NCI-H524 treated with DMSO at 0.1 percent for 48 hours (cell line): Measurements from ENCODE around the gene CCDC167.

Experiments
- DNase-seq: peaks from one replicate; lab custom pipeline; 2025; lab: John Stamatoyannopoulos, UW

Gene CCDC167

GRCh38 chr6:37530297-37530696, 30.6 kb upstream of the CCDC167 start:
- DNase-seq: no peak

DNA sequence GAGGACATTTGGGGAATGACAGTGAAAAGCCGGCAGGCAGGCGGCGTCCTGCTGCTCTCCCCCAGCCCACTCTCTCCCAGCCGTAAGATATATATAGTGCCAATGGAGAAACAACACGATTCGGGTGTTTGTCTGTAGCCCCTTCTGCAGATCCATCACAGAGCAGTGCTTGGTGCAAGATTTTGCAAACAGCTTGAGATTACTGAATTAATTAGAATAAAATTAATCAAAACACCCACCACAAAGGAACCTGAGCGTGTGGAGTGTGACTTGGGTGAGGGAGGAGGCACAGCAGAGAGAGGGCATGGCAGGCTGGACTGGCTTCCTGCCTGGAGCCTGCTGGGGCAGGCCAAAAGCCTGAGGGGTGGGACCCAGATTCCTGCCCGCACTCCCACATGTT, 28.8 kb upstream of the CCDC167 start:
- no peak for DNase-seq

GRCh38 chr6:37525460-37526357, 26.0 kb upstream of the CCDC167 start:
- no peak for DNase-seq

DNA sequence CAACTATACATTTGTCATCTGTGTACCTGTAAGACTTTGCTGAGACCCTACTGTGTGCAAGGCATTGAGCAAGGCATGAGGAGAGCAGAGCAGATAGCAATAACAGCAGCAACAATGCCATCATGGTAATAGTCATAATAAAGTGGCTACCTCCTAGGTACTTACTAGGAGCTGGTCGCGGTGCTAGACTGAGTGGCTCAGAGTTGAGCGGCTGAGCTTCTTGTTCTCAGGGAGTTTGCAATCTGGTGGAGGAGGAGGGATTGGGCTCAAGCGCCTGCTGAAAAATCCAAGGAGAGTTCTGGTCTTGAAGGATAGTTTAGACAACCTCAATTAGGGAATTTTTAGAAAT, 25.3 kb upstream of the CCDC167 start:
- DNase-seq: no peak

DNA sequence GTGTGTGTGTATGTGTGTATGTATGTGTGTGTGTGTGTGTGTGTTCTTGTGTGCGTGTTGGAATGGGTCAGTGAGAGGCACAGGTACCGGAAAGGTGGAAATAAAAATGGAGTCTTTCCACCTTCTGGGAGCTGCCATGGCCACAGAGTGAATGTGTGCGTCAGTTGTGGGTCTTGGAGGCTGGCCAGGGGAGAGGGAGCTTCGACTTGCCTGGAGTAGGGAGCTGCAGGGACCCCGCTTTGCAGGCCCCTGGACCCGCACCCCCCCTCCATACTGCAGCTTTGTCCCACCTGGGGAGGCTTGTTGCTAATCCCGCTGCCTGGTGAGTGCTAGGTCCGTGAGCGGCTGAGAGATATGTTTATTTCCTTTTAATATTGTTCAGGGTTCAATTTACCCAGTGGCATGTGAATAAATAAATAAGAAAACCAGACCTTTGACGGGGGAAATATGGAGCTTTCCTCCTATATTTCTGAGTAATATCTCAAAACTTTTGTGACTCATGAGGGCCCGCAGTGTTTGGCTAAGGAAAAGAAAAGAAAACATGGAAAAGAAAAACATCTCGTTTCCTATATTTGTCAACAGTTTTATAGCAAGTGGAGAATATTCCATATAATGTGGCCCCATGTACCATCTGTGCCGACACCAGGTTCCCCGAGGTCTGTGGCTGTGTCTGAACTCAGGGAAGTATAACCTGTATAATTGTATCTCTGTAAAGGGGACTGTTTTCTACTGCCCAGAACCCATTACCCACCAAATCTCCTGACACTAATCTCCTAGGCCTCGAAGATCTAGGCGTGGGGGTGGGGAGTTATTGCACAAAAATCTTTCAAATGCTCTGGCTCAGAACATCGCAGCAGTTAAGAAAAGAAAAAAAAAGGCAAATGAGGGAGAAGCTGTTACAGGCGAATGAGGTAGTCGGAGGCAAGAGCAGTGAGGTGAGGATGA, 24.6 kb upstream of the CCDC167 start:
- DNase-seq: no peak

- no peak for DNase-seq
These were observed 23.7 kb upstream of the CCDC167 start for GRCh38 chr6:37523412-37523811.

DNA sequence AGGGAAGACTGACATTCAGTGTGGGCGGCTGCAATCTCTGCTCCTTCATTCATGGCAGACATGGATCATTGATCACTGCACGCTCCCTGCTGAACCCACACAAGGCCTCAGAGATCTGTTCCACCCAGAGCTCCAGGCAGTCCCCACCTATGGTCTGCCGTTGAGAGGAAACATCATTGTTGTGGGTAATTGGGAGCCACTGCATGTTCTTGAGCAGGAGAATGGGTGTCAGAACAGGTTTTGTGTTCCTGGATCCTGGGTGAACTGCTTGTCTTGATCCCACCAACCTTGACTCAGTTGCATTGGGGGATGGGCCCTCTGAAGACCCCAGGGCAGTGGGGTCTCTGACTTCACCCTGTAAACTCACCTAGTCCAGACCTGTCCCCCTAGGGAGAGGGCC, 23.1 kb upstream of the CCDC167 start:
- DNase-seq: no peak

GRCh38 chr6:37521674-37522073, 22.0 kb upstream of the CCDC167 start:
- no peak for DNase-seq

- DNase-seq: no peak
These were observed 21.2 kb upstream of the CCDC167 start for GRCh38 chr6:37520926-37521325.

GRCh38 chr6:37519461-37519860, 19.8 kb upstream of the CCDC167 start:
- DNase-seq: no peak

- no peak for DNase-seq
These were observed 18.4 kb upstream of the CCDC167 start for GRCh38 chr6:37518116-37518515.

GRCh38 chr6:37517411-37517812, 17.7 kb upstream of the CCDC167 start:
- peak; percentile 72 for DNase-seq

- DNase-seq: no peak
These were observed 17.3 kb upstream of the CCDC167 start for GRCh38 chr6:37516920-37517405.

- DNase-seq: peak; percentile 45
These were observed 16.6 kb upstream of the CCDC167 start for GRCh38 chr6:37516076-37516919.

DNA sequence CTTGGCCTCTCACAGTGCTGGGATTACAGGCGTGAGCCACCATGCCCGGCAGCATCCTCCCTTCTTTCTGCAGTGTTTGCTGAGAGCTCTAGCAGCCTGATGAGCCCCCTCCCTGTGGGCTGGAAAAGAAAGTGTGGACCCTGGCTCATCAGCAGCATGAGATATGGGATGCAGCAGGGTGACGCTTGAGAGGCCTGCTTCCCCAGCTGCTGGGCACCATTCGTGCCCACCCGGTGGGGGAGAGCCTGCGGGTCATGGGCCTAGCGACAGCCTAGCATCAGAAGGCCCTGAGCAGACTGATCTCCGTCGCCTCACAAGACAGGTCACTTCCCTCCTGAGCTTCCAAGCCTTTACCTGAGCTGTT, 16.0 kb upstream of the CCDC167 start:
- DNase-seq: no peak

GRCh38 chr6:37514837-37515236, 15.1 kb upstream of the CCDC167 start:
- no peak for DNase-seq

GRCh38 chr6:37514321-37514771, 14.7 kb upstream of the CCDC167 start:
- no peak for DNase-seq

GRCh38 chr6:37513576-37513975, 13.9 kb upstream of the CCDC167 start:
- DNase-seq: no peak

- DNase-seq: no peak
These were observed 13.5 kb upstream of the CCDC167 start for GRCh38 chr6:37513155-37513554.

- no peak for DNase-seq
These were observed 12.8 kb upstream of the CCDC167 start for GRCh38 chr6:37512400-37513011.

DNA sequence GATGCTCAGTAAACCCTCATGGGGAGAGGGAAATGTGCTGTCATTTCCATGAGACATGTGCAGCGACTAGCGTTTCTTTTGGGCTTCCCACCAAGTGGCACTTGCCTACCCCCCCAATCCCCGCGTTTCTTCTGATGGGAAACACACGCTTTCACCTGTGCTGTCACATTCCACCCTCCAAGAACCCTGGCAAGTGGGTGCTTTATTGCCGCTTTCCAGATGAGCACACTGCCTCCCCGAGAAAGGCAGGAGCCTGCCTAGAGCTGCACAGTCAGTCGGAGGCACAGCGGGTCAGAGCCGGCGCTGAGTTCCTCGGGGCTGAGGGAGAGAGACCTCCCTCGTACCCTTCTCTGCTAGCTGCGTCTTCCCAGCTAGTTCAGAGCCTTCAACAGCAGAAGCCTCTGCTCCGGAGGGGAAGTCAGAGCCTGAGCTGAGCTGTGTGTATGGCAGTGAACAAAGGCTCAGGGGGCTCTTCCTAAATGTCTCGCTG, 12.3 kb upstream of the CCDC167 start:
- DNase-seq: no peak
